BJ (cell line): ENCODE results near the gene DUS1L. TPM values are rescaled to one million over a fixed set of nuclear protein-coding genes. Genes with fewer than 3 reads are reported as not detected.

Experiments
- CTCF ChIA-PET: fragments of 350-600 bp; formaldehyde crosslinking; extraction: SDS; loops from one replicate; lab custom pipeline; 2021; ENCODE audit warnings: antibody characterized with exemption, inconsistent platforms; lab: Yijun Ruan, JAX
- POLR2A ChIA-PET: fragments of 300-600 bp; sonication (Branson Sonifier 250); formaldehyde crosslinking; extraction: SDS; loops from one replicate; lab custom pipeline; 2021; ENCODE audit warnings: antibody characterized with exemption; lab: Charles Lee
- DNase-seq: peaks from one replicate; pipeline ENCODE4 v3.0.0-alpha.2; 2011; ENCODE audit warnings: low read depth
- H3K27me3 ChIP-seq: 2 replicates; pipeline ENCODE4 v1.6.0; 2011; ENCODE audit warnings: low read length; ENCODE audit not compliant: control insufficient read depth, insufficient read depth
- H3K36me3 ChIP-seq: 2 replicates; pipeline ENCODE4 v1.5.1; 2011; ENCODE audit warnings: low read length; ENCODE audit not compliant: control insufficient read depth, insufficient read depth
- H3K4me3 ChIP-seq: 2 replicates; pipeline ENCODE4 v1.5.1; 2011; ENCODE audit warnings: low read depth, mild to moderate bottlenecking, control low read depth, low read length
- CTCF ChIP-seq: IDR thresholded peaks from 2 replicates; pipeline ENCODE4 v1.5.1; 2011; ENCODE audit warnings: low read depth, mild to moderate bottlenecking, control low read depth, inconsistent platforms, low read length, moderate library complexity; ENCODE audit not compliant: insufficient read depth
- polyA plus RNA-seq: library from polyadenylated mRNA; depleted of rRNA; stranded (reverse); fragments of >200 nt; gene quantifications from 2 replicates; pipeline ENCODE4 v1.2.3, GENCODE V29; 2011

Gene DUS1L
- polyA plus RNA-seq, 1 experiment, result 47.6 TPM

- Histone ChIP-seq H3K36me3 (peaks cover 73% of the 10 kb centered on the region), H3K4me3 (no peak overlapping the region), H3K27me3 (no peaks in the 10 kb centered on the region)
- no peak for DNase-seq
- TF ChIP-seq CTCF, result no peak
- ChIA-PET CTCF (no interaction called here), POLR2A (no interaction called here)
Measured at GRCh38 chr17:82086941-82087906, 21.6 kb upstream of the DUS1L start.

DNA sequence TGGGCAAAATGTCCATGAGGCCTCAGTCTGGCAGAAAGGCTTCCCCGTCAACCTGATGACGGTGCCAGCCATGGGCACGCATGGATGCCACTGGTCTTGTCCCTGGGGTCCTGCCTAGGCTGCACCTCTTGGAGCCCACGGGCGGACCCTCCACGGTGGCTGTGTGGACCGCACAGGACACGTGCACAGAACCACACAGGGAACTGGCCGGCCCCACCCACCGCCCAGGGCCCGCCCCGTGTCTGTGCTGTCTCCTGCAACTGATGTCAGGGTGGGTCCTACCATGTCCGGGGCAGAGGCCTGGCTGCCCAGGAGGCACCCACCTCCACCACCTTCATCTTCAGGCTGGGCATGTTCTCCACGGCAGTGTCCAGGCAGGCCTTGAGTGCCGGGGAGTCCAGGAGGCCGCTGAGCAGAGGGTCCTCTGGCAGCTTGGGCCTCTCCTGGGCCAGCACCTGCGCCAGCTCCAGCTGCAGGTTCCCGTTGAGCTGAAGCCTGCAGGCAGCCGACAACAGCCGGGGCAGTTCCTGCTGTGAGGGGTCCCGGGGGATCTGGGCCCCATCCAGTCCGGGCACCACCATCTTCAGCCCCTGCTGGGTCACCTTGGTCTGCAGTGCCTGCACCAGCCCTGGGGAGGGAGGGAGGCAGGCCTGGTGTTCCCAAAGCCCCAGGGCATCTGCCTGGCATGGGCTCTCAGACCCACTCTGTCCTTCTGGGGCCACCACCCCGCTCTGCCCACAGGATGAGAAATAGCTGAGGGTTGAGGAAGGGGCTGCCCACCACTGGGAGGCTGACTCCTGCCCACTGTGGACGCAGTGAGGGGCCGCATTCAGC lies 20.5 kb upstream of the DUS1L start:
- ChIA-PET CTCF (no interaction called here), POLR2A (no interaction called here)
- Histone ChIP-seq H3K36me3 (peaks cover 73% of the 10 kb centered on the region), H3K27me3 (no peaks in the 10 kb centered on the region), H3K4me3 (no peak overlapping the region)
- no peak for TF ChIP-seq CTCF
- DNase-seq, result no peak

GRCh38 chr17:82085031-82085861 lies 19.6 kb upstream of the DUS1L start:
- H3K36me3 ChIP-seq, result peaks cover 74% of the 10 kb centered on the region
- no peak for TF ChIP-seq CTCF
- ChIA-PET POLR2A (no interaction called here), CTCF (no interaction called here)
- no peak overlapping the region for H3K4me3 ChIP-seq
- DNase-seq, result no peak
- H3K27me3 ChIP-seq, result no peaks in the 10 kb centered on the region

DNA sequence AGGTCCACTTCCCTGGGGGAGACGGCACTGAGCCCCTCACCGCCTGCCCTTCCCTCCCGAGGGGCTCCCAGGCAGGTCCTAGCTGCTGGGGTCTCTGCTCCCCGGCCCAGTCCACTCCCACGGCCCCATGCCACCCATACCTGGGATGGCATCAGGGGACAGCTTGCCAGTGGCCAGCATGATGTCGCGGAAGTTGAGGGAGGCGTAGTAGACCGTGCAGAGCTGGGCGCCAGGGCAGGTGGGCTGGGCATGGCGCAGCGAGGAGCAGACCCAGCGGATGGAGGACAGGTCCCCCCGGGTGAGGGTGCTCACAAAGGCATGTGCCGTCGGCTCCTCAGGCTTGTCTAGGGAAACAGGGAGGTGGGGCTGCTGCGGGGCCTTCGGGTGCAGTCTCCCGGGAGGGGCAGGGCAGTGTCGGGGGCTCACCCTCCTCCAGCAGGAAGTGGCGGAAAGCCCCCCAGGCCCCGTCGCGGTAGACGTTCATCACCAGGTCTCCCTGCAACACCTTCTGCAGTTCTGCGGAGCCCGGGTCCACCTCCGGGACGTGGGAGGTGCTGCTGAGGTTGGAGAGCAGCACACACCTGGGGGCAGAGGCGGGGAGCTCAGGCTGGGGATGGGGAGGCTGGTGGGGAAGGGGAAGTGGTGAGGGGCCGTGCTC lies 18.9 kb upstream of the DUS1L start:
- CTCF ChIA-PET, result no interaction called here
- POLR2A ChIA-PET, result no interaction called here
- DNase-seq, result no peak

More for the DNA sequence above, 18.9 kb upstream of the DUS1L start:
- Histone ChIP-seq H3K27me3 (no peaks in the 10 kb centered on the region), H3K36me3 (peaks cover 74% of the 10 kb centered on the region), H3K4me3 (no peak overlapping the region)
- no peak for TF ChIP-seq CTCF
